ENCODE data around the gene ASB2.

Gene ASB2

DNA sequence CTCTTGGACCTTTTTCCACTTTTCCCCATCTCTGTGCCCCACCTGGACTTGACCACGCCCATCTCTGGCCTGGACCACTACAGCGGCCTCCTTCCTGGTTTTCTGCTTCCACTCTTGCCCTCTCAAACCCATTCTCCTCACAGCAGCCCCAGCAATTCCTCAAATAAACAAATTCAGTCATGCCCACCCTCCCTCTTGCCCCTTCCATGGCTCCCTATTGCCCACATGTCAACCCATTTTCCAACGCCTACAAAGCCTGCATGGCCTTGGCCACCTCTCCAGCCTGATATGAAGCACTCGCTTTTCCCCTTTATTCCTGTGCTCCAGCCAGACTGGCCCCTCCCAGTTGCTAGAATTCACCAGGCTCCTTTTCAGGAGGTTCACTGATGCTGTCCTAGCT, 43.9 kb upstream of the ASB2 start:
- H3K4me3 ChIP-seq (ENCODE audit: low read depth, low read length) = no peak overlapping the region
- DNase-seq (ENCODE audit: low read depth) = no peak
- no peak for TF ChIP-seq CTCF (IDR thresholded peaks at IDR 0.05; ENCODE audit: control insufficient read depth, extremely low read depth, insufficient read depth)

DNA sequence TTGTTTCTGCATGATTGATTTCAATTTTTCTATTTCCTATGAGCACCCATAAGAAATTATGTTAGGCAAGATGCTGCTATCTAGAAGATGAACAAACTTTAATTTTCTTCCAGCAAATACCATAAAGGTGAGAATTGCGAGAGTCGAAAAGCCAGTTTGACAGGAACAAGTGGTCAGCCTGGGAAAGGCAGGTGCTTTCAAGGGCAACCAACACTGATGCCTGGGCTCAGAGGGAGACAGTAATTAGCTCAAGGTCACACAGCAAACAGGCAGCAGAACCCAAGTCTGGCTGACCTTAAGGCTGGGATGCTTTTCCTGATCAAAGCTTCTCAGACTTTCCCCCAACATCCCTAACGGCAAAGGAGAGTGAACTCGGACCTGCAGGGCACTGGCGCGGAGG, 43.0 kb upstream of the ASB2 start:
- TF ChIP-seq CTCF (IDR thresholded peaks at IDR 0.05; ENCODE audit: control insufficient read depth, extremely low read depth, insufficient read depth) = no peak
- DNase-seq (ENCODE audit: low read depth) = peak; percentile 58
- no peak overlapping the region for H3K4me3 ChIP-seq (ENCODE audit: low read depth, low read length)

- no peak overlapping the region for H3K4me3 ChIP-seq (ENCODE audit: low read depth, low read length)
- no peak for TF ChIP-seq CTCF (IDR thresholded peaks at IDR 0.05; ENCODE audit: control insufficient read depth, extremely low read depth, insufficient read depth)
- DNase-seq (ENCODE audit: low read depth) = no peak
Measured at GRCh38 chr14:94018308-94018707, 41.9 kb upstream of the ASB2 start.

- DNase-seq (ENCODE audit: low read depth) = no peak
- no peak for TF ChIP-seq CTCF (IDR thresholded peaks at IDR 0.05; ENCODE audit: control insufficient read depth, extremely low read depth, insufficient read depth)
- H3K4me3 ChIP-seq (ENCODE audit: low read depth, low read length) = no peak overlapping the region
Measured at GRCh38 chr14:94016446-94016976, 40.1 kb upstream of the ASB2 start.

- no peak overlapping the region for H3K4me3 ChIP-seq (ENCODE audit: low read depth, low read length)
- no peak for TF ChIP-seq CTCF (IDR thresholded peaks at IDR 0.05; ENCODE audit: control insufficient read depth, extremely low read depth, insufficient read depth)
- no peak for DNase-seq (ENCODE audit: low read depth)
Measured at GRCh38 chr14:94015223-94015622, 38.9 kb upstream of the ASB2 start.

DNA sequence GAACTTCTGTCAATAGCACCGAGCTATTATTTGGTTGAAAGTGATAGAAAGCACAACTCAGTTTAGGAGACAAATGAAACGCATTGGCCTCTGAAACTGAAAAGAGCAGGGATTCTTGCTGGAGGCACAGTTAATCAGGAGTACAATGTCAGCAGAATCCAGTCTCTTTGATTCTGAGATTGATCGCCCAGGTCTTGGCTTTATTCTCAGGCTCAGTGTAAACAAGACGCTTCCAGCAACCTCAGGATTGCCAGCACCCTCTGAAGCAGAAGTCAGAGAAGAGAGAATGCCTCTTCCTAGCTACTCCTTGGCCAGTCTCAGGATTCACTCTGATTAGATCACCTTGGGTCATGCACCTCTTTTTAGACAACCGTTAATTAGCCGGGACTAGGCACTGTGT, 38.0 kb upstream of the ASB2 start:
- no peak for DNase-seq (ENCODE audit: low read depth)
- no peak for TF ChIP-seq CTCF (IDR thresholded peaks at IDR 0.05; ENCODE audit: control insufficient read depth, extremely low read depth, insufficient read depth)
- H3K4me3 ChIP-seq (ENCODE audit: low read depth, low read length) = no peak overlapping the region

- TF ChIP-seq CTCF (IDR thresholded peaks at IDR 0.05; ENCODE audit: control insufficient read depth, extremely low read depth, insufficient read depth) = no peak
- no peak overlapping the region for H3K4me3 ChIP-seq (ENCODE audit: low read depth, low read length)
- no peak for DNase-seq (ENCODE audit: low read depth)
Measured at GRCh38 chr14:94011795-94012194, 35.4 kb upstream of the ASB2 start.

Data from LNCaP clone FGC (cell line).